Measurements from ENCODE around the gene TNFRSF8.
"Not testable (repeated sequence)": the region's sequence is repeated elsewhere in the genome, so short reads cannot be mapped to it uniquely, and the experiment has no call there.

Gene TNFRSF8

DNA sequence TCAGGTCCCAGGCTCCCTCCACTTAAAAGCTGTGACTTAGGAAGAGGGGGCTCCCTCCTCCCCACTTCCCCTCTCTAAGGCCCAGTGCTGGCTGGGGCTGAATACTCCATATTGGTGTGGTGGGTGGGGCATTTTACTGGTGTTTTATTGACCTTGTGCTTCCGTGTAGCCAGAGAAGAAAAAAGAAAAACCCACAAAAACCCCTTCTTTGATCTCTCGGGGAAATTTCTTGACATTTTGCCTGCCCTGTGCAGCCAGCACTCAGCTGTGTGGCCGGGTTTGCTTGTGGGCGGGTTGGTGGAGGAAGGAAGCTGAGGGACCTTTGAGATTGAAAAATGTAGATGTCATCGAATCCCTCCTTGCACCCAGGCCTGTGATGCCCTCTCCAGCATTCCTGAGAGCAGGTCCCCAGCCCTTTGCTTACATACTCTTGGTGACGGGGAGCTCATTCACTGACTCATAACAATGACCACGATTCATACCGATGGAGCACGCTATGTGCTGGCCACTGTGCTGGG, 24.8 kb downstream of the TNFRSF8 start:
- peak; percentile 28 for DNase-seq (ENCODE audit: low read depth)

DNA sequence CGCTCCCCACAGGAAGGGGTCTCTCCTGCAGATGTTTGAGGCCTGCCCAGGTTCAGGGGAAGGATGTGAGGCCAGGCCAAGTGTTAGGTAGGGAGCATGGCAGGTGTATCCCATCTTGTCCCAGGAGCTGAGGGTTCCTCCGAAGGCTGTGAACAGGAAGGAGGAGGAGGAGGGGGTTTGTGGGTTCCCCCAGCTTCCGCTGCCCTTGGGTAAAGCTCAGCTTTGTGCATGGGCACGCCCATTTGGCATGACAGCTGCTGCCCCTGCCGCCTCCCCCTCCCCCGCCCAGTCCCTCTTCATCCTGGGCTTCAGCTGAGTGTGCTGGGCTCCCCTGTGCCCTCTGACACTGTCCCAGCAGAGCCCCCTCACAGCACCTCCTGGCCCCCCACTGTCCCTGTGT, 25.5 kb downstream of the TNFRSF8 start:
- no peak for DNase-seq (ENCODE audit: low read depth)

DNA sequence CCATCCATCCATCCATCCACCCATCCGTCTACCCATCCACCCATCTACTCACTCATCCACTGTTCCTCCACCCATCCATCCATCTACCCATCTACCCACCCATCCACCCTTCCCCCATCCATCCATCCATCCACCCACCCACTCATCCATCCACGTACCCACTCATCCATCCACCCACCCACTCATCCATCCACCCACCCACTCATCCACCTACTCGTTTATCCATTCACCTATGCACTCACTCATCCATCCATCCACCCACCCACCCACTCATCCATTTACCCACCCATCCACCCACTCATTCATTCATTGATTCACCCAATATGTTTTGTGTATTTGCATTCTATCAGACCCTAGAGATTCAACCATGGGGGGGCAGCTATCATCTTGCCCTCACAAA, 27.2 kb downstream of the TNFRSF8 start:
- DNase-seq (ENCODE audit: low read depth) = no peak

DNA sequence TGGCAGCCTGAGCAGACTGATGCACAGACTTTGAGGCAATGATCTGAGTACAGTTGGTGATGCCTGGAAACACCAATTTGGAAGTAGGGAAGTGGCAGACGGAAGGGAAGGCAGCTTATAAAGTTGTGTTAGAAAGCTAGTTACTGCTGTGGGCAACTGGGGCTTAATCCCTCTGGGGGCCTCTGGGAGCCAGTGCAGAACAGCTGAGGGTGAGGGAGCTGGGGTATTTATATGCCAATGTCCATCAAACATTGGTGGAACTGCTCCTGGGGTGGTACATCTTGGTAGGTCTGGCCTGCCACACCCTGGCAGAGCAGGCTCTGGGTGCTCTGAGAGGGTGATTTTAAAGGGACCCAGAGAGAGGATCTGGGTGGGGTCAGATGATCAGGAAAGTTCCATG, 28.1 kb downstream of the TNFRSF8 start:
- no peak for DNase-seq (ENCODE audit: low read depth)

DNA sequence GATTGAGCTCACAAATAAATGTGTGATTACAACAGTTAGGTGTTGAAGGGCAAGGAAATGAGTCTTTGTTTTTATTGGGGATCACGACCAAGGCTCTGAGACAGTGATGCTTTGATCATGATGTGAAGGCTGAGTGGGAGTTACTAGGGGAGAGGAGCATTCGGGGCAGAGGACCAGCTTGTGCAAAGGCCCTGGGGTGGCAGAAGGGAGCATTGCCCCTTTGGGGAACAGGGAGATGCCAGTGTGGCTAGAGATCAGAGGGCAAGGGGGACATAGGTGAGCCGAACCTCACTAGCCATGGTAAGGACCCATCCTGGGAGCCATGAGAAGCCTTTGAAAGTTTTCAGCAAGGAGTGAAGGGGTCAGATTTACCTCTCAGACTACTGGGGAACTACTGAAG, 31.1 kb downstream of the TNFRSF8 start:
- no peak for DNase-seq (ENCODE audit: low read depth)

DNA sequence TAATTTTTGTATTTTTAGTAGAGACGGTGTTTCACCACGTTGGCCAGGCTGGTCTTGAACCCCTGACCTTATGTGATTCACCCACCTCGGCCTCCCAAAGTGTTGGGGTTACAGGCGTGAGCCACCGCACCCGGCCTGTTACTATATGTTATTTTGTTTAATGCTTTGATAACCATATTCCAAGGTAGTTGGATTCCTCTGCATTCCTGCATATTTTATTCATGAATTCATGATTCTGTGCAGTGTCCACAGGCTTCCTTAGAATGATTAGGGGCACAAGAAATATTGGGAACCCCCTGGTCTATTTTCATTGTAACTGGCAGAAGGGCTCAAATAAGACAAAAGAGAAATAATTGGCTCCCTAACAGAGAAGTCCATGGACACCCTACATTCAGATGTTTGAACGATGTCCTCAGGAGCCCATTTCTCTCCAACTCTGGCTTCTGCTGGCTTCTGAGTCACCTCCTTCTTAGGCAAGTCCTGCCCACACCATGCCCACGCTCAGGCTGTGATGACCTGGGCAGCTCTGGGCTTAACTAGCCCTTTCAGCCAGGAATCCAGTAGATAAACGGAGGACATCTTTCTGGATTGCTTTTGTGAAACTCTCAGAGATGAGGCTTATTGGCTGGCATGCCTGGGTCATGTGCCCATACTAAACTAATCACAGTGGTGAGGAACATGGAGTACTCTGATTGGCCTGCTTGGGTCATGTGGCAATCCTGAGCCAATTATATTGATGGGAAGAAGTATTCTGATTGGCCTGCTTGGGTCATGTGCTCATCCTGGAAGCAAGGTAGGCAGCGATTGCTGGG, 32.6 kb downstream of the TNFRSF8 start:
- no peak for DNase-seq (ENCODE audit: low read depth)

DNA sequence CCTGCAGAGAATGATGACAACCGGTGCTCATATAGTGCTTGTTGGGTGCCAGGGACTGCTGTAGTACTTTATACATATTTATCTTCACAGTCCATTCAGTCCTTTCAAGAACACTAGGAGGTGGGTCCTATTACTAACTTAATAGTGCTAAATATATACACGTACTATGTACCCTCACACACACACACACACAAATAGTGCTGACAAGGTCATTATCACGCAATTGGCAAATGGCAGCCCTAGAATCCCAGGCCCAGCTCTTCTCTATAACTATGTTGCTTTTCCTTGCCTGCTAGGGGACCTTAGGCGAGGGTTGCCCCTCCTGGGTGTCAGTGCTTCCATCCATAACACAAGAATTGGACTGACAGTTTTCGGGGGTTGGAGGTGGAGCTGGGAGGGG, 33.5 kb downstream of the TNFRSF8 start:
- DNase-seq (ENCODE audit: low read depth) = no peak

DNA sequence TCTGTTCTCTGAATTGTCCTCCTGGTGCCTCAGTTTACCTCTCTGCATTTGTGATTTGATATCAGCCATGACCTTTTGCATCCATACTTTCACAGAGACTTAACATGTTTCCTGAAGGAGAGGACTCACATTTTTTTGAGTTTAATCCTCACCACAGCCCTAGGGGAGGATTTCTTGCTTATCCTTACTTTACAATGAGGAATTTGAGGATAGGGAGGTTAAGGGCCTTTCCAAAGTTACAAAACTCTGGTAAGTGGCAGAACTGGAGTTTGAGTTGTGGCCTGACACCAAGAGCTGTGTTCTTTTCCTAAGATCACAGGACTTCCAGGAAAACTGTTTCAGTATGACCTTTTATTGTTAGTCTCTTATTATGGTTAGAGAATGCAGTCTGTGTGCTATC, 34.2 kb downstream of the TNFRSF8 start:
- DNase-seq (ENCODE audit: low read depth) = no peak

DNA sequence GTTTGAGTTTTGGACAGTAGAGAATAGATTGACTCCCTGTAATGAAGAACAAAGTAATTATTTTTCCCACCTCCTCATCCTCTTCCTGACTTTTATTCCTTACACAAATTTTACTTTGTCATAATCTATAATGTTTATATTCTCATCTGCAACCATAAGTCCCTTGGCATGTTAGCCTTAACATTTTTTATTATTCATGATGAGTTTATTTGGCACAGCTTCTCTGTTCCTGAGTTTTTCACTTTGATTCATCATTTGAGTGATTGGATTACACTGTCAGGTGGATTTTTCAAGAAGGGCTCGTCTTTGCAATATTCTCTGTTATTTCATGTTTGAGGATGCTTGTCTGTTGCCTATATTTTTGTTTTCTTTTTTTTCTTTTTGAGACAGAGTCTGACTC, 35.7 kb downstream of the TNFRSF8 start:
- DNase-seq (ENCODE audit: low read depth) = no peak

DNA sequence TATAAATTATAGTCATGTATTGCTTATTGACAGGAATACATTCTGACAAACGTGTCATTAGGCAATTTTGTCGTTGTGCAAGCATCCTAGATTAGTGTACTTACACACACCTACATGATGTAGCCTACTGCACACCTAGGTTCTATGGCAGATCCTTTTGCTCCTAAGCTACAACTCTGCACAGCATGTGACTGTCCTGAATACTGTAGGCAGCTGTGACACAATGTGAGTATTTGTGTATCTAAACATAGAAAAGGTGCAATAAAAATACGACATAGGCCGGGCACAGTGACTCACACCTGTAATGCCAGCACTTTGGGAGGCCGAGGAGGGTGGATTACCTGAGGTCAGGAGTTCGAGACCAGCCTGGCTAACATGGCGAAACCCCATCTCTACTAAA, 36.5 kb downstream of the TNFRSF8 start:
- DNase-seq (ENCODE audit: low read depth) = no peak

DNA sequence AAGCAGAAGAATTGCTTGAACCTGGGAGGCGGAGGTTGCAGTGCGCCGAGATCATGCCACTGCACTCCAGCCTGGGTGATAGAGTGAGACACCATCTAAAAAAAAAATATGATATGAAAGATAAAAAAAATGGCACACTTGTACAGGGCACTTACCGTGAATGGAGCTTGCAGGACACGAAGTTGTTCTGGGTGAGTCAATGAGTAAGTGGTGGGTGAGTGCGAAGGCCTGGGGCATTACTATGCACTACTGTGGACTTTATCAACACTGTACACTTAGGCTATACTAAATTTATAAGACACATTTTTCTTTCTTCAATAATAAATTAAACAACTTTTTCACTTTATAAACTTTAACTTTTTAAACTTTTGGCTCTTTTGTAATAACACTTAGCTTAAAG, 37.0 kb downstream of the TNFRSF8 start:
- DNase-seq (ENCODE audit: low read depth) = no peak

DNA sequence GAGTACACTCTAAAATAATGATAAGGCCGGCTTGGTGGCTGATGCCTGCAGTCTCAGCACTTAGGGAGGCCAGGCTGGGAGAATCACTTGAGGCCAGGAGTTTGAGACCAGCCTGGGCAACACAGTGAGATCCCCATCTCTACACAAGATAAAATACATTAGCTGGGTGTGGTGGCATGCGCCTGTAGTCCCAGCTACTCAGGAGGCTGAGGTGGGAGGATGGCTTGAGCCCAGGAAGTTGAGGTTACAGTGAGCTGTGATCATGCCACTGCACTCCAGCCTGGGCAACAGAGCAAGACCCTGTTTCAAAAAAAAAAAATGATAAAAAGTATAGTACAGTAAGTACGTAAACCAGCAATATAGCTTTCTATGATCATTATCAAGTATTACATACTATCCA, 38.0 kb downstream of the TNFRSF8 start:
- not testable (repeated sequence) for DNase-seq (ENCODE audit: low read depth)

DNA sequence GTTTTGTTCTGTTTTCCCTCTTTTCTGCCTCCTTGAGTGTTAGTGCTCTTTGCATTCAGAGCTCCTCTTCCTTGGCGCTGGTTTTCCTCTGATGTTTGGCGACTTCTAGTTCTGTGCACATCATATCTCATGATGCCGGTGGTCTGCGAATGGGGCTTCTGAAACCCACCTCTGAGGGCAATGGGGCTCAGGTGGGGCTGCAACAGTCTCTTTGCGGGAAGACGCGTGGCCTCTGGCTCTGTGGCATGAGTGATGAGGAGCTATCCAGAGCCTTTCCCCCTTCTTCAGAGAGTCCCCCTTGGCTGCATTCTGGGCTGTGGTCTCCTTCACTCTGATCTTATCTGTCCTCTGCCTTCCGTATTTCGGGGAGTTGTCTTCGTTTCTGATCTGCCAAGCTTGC, 39.0 kb downstream of the TNFRSF8 start:
- no peak for DNase-seq (ENCODE audit: low read depth)

DNA sequence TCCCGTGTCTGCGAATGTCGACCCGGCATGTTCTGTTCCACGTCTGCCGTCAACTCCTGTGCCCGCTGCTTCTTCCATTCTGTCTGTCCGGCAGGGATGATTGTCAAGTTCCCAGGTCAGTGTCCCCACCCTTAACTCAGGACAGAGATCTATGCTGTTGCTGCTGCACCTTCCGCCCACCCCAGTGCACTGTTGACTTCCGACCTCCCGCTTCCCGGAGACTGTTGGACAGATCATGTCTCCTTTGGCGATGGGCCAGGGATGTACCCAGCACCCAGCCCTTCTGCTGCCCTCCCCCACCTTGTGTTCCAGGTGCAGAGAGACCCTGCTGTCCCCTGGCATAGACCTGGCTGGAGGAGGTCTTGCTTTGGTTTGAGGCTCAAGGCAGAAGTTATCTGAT, 41.3 kb downstream of the TNFRSF8 start:
- no peak for DNase-seq (ENCODE audit: low read depth)

DNA sequence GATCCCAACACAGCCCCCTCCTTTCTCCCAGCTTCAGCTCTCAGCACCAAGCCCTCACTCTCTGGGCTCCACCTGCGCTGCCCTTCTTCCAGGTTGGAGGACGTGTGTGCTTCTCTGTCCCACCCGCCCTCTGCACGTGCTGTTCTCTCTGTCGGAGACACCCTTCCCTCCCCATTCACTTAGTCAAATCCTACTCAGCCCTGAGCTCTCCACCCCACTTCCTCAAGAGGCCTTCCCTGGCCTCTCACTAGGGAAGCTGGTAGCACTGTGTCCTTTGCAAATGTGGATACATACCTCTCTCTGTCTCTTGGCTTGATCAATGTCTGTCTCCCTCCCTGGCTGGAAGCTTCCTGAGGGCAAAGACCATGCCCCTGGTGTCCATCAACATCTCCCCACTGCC, 43.0 kb downstream of the TNFRSF8 start:
- DNase-seq (ENCODE audit: low read depth) = no peak

DNA sequence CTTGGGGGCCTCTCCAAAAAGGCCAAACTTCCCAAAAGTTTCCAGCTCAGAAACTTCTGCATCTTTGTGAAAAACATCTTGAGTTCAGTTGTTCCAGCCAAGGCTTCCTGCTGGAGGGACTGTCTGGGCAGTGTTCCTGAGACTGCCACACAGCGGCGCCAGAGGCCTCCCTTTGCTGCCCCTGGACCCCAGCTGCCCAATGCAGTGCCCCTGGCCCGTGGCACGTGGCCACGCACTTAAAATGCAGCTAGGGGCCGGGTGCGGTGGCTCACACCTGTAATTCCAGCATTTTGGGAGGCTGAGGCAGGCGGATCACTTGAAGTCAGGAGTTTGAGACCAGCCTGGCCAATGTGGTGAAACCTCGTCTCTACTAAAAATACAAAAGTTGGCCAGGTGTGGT, 43.8 kb downstream of the TNFRSF8 start:
- DNase-seq (ENCODE audit: low read depth) = not testable (repeated sequence)

DNA sequence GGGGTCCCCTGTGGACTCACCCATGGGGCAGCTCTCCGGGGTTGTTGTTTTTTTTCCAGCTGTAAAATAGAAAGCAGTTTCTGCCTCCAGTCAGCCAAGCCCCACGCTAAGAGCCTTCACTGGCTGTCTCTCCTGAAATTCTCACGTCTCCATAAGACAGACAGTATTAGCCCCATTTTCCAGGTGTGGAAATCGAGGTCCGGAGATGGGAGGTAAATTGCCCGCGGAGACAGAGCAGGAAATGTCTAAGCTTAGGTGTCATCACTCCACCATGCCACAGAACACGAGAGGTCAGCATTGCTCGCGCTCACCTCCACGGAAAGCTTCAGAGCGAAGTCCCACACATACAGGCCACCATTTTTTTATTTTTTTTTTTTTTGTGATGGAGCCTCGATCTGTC, 44.6 kb downstream of the TNFRSF8 start:
- no peak for DNase-seq (ENCODE audit: low read depth)

DNA sequence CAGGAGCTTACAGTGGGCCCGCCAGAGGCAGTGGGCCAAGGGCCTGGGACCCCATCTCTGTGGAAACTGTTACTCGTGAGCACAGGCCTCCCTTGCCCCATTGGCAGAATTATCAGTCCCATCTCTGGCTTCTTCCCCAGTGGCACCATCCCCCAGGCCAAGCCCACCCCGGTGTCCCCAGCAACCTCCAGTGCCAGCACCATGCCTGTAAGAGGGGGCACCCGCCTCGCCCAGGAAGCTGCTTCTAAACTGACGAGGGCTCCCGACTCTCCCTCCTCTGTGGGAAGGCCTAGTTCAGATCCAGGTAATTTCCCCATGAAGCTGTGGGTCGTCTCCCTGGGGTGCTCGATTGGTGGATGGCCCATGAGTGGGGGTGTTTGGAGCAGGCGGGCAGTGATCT, 46.8 kb downstream of the TNFRSF8 start:
- DNase-seq (ENCODE audit: low read depth) = no peak

DNA sequence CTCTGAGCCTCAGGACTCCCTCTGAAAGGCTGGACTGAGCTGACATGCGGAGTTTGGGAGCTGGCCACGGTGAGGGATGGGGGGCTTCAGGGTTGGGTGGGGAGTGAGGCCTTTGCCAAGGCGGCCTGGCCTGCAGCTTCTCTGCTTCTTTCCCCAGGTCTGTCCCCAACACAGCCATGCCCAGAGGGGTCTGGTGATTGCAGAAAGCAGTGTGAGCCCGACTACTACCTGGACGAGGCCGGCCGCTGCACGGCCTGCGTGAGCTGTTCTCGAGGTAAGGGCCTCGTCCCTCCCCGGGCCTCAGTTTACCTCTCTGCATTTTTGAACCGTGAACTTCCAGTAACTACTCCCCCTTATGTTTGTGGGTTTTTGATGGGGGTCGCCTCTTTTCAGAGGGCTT, 48.6 kb downstream of the TNFRSF8 start:
- DNase-seq (ENCODE audit: low read depth) = no peak

DNA sequence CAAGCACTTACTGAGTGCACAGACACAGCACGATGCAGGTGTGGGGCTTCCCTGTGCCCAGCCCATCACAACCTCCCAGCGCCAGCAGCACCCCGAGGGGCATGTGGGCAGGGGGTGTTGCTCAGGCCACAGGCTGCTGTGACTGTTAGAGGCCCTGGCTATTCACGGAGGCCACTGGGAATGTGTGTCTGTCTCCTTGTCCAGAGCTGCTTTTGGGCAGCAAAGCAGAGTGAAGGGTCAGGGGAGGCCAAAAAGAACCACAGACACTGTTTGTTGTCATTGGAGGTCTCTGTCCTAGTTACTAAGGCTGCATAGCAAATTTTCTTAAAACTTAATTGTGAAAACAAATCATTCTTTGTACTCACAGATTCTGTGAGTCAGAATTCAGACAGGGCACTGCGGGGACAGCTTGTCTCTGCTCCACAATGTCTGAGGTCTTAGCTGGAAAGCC, 49.6 kb downstream of the TNFRSF8 start:
- DNase-seq (ENCODE audit: low read depth) = no peak

DNA sequence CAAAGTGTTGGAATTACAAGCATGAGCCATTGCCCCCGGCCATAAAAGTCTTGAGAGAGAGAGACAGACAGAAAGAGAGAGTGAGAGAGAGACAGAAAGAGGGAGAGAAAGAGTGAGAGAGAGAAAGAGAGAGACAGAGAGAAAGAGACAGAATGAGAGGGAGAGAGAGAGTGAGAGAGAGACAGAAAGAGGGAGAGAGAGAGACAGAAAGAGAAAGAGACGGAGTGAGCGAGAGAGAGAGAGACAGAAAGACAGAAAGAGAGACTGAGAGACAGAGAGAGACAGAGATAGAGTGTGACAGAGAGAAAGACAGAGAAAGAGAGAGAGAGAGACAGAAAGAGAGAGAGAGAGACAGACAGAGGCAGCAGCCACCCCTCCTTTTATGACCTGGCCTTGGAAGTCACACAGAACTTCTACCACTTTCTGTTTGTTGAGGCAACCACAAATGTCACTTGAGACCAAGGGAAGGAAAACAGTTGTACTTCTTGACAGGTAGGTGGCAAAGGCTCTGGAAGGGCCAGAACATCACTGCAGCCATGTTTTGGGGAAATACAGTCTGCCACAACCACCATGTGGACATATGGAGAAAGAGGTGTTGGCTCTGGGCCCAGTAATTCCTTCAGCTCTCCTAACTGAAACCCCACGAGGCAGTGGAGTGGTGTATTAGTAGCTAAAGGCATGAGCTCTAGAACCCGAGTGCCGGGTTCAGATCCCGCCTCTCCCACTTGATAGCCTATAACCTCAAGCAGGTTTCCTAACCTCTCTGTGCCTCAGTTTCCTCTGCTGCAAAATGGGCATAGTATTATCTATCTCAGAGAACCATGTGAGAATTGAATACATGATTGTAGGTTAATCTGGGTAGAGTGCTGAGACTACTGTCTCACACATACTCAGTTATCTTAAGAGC, 50.6 kb downstream of the TNFRSF8 start:
- DNase-seq (ENCODE audit: low read depth) = no peak

DNA sequence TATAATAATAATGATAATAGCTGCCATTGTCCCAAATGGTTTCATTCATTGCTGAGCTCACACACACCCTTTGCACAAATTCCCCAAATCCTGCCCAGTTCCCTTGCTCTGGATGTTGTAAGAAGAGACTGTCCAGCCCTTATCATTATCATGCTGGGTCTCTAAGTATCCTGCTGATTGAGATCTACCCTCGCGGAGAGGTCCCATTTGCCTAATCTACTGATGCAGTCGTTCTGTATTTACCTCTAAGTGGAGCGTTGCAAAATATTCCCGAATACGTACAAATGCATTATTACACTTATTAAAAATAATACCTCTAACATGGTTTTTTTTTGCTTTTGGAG, 51.2 kb downstream of the TNFRSF8 start:
- no peak for DNase-seq (ENCODE audit: low read depth)

DNA sequence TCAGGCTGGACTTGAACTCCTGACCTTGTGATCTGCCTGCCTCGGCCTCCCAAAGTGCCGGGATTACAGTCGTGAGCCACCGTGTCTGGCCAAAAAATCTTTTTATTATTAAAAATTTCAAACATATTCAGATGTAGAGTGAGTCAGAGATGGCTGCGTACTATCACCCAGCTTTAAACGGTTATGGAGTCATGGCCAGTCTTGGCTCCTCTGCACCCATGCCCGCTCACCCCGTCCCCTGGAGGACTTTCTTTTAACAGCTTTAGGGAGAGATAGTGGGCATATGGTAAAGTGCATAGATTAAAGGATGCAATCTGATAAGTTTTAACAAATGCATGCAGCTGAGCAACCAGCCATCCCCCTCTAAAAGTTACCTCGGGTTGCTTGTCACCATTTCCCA, 51.8 kb downstream of the TNFRSF8 start:
- no peak for DNase-seq (ENCODE audit: low read depth)
